HAP-1 (cell line): ENCODE results near the gene CDC5L.
"Not testable (repeated sequence)": the region's sequence is repeated elsewhere in the genome, so short reads cannot be mapped to it uniquely, and the experiment has no call there.

ENCODE experiments used
- DNase-seq, 2 experiments: peaks; one replicate each; pipeline ENCODE4 v3.0.0-alpha.2; 2016 to 2020; ENCODE audit warnings: low spot score in 2 of 2
- H3K27me3 ChIP-seq: fragments of 250-450 bp; sonication (Bioruptor Pico); 2 replicates; pipeline ENCODE4 v1.5.1; 2020; ENCODE audit warnings: low read depth, mild to moderate bottlenecking, moderate library complexity
- H3K36me3 ChIP-seq: fragments of 250-450 bp; sonication (Bioruptor Pico); replicated peaks from 2 replicates; pipeline ENCODE4 v1.5.1; 2020; ENCODE audit warnings: mild to moderate bottlenecking
- H3K4me1 ChIP-seq: fragments of 250-450 bp; sonication (Bioruptor Pico); 2 replicates; pipeline ENCODE4 v1.5.1; 2020; ENCODE audit warnings: mild to moderate bottlenecking
- H3K4me3 ChIP-seq: fragments of 250-450 bp; sonication (Bioruptor Pico); 2 replicates; pipeline ENCODE4 v1.5.1; 2020; ENCODE audit warnings: mild to moderate bottlenecking, moderate library complexity
- H3K9me3 ChIP-seq: fragments of 250-450 bp; sonication (Bioruptor Pico); 2 replicates; pipeline ENCODE4 v1.5.1; 2020; ENCODE audit warnings: mild to moderate bottlenecking, moderate library complexity
- in situ Hi-C: fragments of 300-500 bp; cut with MboI; formaldehyde crosslinking; loops from 3 replicates; pipeline ENCODE4 v1.14.3; 2020; ENCODE audit warnings: low sequenced_read_pairs, inconsistent platforms, mixed read lengths

CDC5L gene

GRCh38 chr6:44438827-44439226 is 51.3 kb downstream of the CDC5L start:
- Histone ChIP-seq H3K36me3 (peaks cover 18% of the 10 kb centered on the region; the same call in 1 of the 2 replicates), H3K27me3 (no peaks in the 10 kb centered on the region), H3K9me3 (no peaks in the 10 kb centered on the region), H3K4me1 (no peaks in the 10 kb centered on the region), H3K4me3 (no peak overlapping the region)
- in situ Hi-C loops = no loop called here
- no peak for DNase-seq

GRCh38 chr6:44439270-44440045 is 52.0 kb downstream of the CDC5L start:
- Histone ChIP-seq H3K4me3 (no peak overlapping the region), H3K27me3 (no peaks in the 10 kb centered on the region), H3K36me3 (peaks cover 12% of the 10 kb centered on the region; the same call in 1 of the 2 replicates), H3K9me3 (no peaks in the 10 kb centered on the region), H3K4me1 (no peaks in the 10 kb centered on the region)
- DNase-seq = no peak
- in situ Hi-C loops = no loop called here

GRCh38 chr6:44441091-44441855 is 53.8 kb downstream of the CDC5L start:
- no peaks in the 10 kb centered on the region for H3K9me3 ChIP-seq
- H3K4me3 ChIP-seq = no peak overlapping the region
- H3K4me1 ChIP-seq = no peaks in the 10 kb centered on the region
- H3K27me3 ChIP-seq = no peaks in the 10 kb centered on the region
- DNase-seq = no peak
- in situ Hi-C loops = no loop called here
- H3K36me3 ChIP-seq = peaks cover 23% of the 10 kb centered on the region

GRCh38 chr6:44442236-44442635 is 54.7 kb downstream of the CDC5L start:
- Histone ChIP-seq H3K4me3 (no peak overlapping the region), H3K27me3 (no peaks in the 10 kb centered on the region), H3K9me3 (no peaks in the 10 kb centered on the region), H3K36me3 (peaks cover 27% of the 10 kb centered on the region), H3K4me1 (no peaks in the 10 kb centered on the region)
- in situ Hi-C loops = no loop called here
- no peak for DNase-seq

- no peaks in the 10 kb centered on the region for H3K9me3 ChIP-seq
- no peak for DNase-seq
- no peaks in the 10 kb centered on the region for H3K27me3 ChIP-seq
- H3K4me3 ChIP-seq = no peak overlapping the region
- in situ Hi-C loops = no loop called here
- H3K36me3 ChIP-seq = peaks cover 23% of the 10 kb centered on the region
- H3K4me1 ChIP-seq = no peaks in the 10 kb centered on the region
Observed at GRCh38 chr6:44442833-44443444, 55.4 kb downstream of the CDC5L start.

- Histone ChIP-seq H3K4me3 (no peak overlapping the region), H3K36me3 (peaks cover 20% of the 10 kb centered on the region), H3K9me3 (no peaks in the 10 kb centered on the region), H3K4me1 (no peaks in the 10 kb centered on the region), H3K27me3 (no peaks in the 10 kb centered on the region)
- DNase-seq = no peak
- in situ Hi-C loops = no loop called here
Observed at GRCh38 chr6:44444853-44445252, 57.3 kb downstream of the CDC5L start.

- Histone ChIP-seq H3K9me3 (no peaks in the 10 kb centered on the region), H3K27me3 (no peaks in the 10 kb centered on the region), H3K36me3 (peaks cover 15% of the 10 kb centered on the region), H3K4me1 (no peaks in the 10 kb centered on the region), H3K4me3 (no peak overlapping the region)
- in situ Hi-C loops = no loop called here
- DNase-seq = no peak
Observed at GRCh38 chr6:44446626-44447300, 59.3 kb downstream of the CDC5L start.

GRCh38 chr6:44449181-44449580 is 61.7 kb downstream of the CDC5L start:
- DNase-seq, H3K4me1 ChIP-seq, in situ Hi-C loops, H3K4me3 ChIP-seq, H3K9me3 ChIP-seq, H3K27me3 ChIP-seq: not testable (repeated sequence)
- peaks cover 15% of the 10 kb centered on the region for H3K36me3 ChIP-seq

- Histone ChIP-seq H3K4me1 (no peaks in the 10 kb centered on the region), H3K4me3 (no peak overlapping the region), H3K27me3 (no peaks in the 10 kb centered on the region), H3K9me3 (no peaks in the 10 kb centered on the region), H3K36me3 (no peaks in the 10 kb centered on the region; the same call in 1 of the 2 replicates)
- no peak for DNase-seq
- in situ Hi-C loops = no loop called here
Observed at GRCh38 chr6:44451803-44452695, 64.5 kb downstream of the CDC5L start.

- Histone ChIP-seq H3K4me1 (no peaks in the 10 kb centered on the region), H3K36me3 (no peaks in the 10 kb centered on the region), H3K4me3 (no peak overlapping the region), H3K27me3 (no peaks in the 10 kb centered on the region), H3K9me3 (no peaks in the 10 kb centered on the region)
- in situ Hi-C loops = no loop called here
- DNase-seq = no peak
Observed at GRCh38 chr6:44452725-44453124, 65.2 kb downstream of the CDC5L start.

GRCh38 chr6:44453146-44453545 is 65.6 kb downstream of the CDC5L start:
- no peaks in the 10 kb centered on the region for H3K4me1 ChIP-seq
- no peak overlapping the region for H3K4me3 ChIP-seq
- no peaks in the 10 kb centered on the region for H3K36me3 ChIP-seq
- no peaks in the 10 kb centered on the region for H3K27me3 ChIP-seq
- in situ Hi-C loops = no loop called here
- no peak for DNase-seq
- no peaks in the 10 kb centered on the region for H3K9me3 ChIP-seq

GRCh38 chr6:44454198-44454597 is 66.7 kb downstream of the CDC5L start:
- Histone ChIP-seq H3K27me3 (no peaks in the 10 kb centered on the region), H3K9me3 (no peaks in the 10 kb centered on the region), H3K4me3 (no peak overlapping the region), H3K36me3 (no peaks in the 10 kb centered on the region), H3K4me1 (no peaks in the 10 kb centered on the region)
- DNase-seq = no peak
- in situ Hi-C loops = no loop called here
